HG03175 (cell line): ENCODE measurements around the gene APLP2.
"Not testable (repeated sequence)": the region's sequence is repeated elsewhere in the genome, so short reads cannot be mapped to it uniquely, and the experiment has no call there.

Experiments used
- ATAC-seq: cut with Tn5 transposase; IDR thresholded peaks from one replicate; pipeline ENCODE4 v1.9.1; 2021; ENCODE audit warnings: mild to moderate bottlenecking, moderate library complexity; ENCODE audit not compliant: unreplicated experiment

Gene APLP2

GRCh38 chr11:130188585-130189347 lies 119.1 kb downstream of the APLP2 start:
- no peak for ATAC-seq

- ATAC-seq: no peak
Observed at GRCh38 chr11:130189492-130190210, 120.0 kb downstream of the APLP2 start.

GRCh38 chr11:130190371-130190881 lies 120.7 kb downstream of the APLP2 start:
- no peak for ATAC-seq

GRCh38 chr11:130191896-130192295 lies 122.2 kb downstream of the APLP2 start:
- no peak for ATAC-seq

- ATAC-seq: no peak
Observed at GRCh38 chr11:130192845-130193267, 123.2 kb downstream of the APLP2 start.

DNA sequence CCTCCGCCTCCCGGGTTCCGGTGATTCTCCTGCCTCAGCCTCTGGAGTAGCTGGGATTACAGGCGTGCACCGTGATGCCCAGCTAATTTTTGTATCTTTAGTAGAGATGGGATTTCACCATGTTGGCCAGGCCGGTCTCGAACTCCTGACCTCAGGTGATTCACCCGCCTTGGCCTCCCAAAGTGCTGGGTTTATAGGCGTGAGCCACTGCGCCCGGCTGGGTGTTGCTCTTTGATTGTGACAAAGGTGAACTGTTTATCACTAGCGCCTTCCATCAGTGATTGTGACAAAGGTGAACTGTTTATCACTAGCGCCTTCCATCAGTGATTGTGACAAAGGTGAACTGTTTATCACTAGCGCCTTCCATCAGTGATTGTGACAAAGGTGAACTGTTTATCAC lies 123.9 kb downstream of the APLP2 start:
- not testable (repeated sequence) for ATAC-seq
